GM12874 (cell line): Measurements from ENCODE around the gene SDSL.

Experiments used
- TF ChIP-seq, protein P1 (sequence below): IDR thresholded peaks from 2 replicates; pipeline ENCODE4 v1.5.1; 2011; ENCODE audit warnings: low read depth, mild to moderate bottlenecking, control low read depth, low read length, moderate library complexity; ENCODE audit not compliant: insufficient read depth

SDSL gene

DNA sequence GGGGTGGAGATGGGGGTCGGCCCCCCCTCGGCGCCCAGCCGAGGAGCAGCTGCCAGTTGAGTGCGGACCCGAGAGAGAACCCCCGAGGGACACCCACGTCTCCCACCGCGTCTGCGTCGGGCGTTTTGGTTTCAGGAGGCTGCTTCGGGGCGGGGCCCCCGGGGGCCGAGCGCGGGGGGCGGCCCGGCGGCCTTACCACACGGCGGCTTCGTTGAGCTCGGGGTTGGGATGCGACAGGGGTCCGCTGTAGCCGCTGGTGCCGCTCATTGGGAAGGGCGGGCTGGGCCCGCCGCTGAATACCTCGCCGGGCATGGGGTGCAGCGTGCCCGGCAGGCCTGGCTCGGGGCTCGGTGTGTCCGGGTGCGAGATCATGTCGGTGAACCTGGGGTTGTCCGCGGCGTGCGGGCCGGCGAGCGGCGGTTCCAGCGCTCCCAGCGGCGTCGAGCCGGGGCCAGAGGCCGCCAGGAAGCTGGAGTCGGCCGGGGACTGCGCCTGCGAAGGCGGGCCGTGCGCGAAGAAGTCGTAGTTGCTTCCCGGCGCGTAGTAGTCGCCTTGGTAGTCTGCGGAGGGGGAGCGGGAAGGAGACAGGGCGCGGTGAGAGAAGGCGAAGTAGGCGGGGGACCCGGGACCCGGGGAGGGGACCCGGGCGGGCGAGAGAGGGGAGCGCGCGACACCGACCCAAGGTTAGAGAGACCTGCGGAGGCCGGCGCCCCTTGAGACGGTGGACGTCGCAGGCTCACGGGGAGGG lies 41.0 kb downstream of the SDSL start:
- TF ChIP-seq, protein P1, sequence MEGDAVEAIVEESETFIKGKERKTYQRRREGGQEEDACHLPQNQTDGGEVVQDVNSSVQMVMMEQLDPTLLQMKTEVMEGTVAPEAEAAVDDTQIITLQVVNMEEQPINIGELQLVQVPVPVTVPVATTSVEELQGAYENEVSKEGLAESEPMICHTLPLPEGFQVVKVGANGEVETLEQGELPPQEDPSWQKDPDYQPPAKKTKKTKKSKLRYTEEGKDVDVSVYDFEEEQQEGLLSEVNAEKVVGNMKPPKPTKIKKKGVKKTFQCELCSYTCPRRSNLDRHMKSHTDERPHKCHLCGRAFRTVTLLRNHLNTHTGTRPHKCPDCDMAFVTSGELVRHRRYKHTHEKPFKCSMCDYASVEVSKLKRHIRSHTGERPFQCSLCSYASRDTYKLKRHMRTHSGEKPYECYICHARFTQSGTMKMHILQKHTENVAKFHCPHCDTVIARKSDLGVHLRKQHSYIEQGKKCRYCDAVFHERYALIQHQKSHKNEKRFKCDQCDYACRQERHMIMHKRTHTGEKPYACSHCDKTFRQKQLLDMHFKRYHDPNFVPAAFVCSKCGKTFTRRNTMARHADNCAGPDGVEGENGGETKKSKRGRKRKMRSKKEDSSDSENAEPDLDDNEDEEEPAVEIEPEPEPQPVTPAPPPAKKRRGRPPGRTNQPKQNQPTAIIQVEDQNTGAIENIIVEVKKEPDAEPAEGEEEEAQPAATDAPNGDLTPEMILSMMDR: no peak

DNA sequence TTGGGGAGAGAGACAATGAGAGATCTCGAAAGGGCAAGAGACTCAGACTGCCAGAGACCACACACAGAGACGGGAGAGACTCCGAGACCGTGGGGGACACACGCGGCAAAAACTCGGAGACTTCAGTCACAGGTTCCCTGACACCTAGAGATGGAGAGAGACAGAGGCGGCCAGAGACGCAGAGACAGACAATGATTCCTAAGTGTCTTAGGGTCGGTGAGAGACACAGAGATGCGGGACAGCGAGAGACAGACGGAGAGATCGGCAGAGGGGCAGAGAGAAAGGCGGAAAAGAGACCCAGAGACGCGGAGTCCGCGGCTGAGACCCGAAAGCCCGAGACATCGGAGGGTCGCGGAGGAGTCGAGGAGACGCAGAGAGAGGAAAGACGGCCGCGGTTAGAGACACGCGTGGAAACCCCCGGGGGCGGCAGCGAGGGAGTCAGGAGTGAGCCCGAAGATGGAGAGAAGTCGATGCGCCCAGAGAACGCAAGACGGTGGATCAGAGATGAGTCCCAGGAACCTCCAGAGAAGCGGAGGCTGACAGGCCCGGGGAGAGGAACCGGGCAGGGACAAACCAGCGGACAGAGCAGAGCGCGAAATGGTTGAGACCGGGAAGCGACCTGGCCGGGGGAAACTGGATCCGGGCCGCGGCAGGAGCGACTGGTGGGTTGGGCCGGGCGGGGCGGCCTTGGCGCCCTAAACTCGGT lies 41.7 kb downstream of the SDSL start:
- TF ChIP-seq, protein P1: no peak

DNA sequence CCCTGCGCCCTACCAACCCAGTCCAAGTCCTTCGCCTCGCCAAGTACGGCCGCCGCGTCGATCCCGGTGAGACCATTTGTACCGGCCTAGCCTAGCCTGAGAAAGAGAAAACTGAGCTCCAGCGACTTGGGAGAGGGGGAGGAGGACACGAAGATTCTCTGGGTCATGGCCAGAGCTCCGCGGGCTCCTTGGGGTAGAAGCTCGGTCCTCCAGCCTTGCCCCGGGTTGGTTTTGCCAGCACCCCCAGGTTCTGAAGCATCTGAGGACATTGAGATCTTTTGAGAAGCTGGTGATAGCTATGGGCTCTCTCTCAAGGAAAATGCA lies 42.2 kb downstream of the SDSL start:
- TF ChIP-seq, protein P1: no peak

DNA sequence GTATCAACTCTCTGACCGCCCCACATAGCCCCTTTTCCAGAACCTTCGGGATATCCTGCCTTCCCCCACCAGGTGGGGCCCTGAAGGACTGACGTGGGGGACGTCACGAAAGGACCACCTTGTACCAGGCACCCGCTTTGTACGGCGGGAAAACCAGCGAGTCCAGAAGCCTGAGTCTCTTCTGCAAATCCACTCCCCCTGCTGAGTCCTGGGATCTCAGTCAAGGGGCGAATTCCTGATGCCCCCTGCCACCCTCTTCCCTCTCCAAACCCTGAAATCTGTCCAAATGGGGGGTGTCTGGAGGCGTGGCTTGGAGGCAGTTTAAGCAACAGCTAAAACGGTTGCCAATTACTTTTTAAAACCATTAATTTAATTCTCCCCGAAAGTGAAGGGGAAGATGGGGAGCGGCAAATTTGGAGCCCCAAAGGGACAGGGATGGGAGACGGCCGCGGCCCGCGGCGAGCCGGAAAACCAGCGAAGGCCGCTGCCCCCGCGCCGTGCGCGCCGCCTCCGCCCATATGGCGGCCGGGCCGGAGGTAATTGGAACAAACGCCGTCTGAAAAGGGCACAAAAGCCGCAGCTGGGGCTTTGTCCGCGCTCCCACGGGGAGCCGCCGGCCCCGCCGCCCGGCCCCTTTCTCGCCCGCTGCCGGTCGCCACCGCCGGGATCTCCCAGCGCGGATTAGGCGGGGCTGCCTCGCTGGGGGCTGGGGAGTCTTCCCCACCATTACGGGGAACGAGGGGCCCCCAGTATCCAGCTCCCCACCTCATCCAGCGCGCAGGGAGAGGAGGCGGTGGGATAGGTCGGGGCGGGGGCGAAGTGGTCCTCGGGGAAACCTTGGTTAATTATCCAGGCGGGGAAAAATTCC lies 42.9 kb downstream of the SDSL start:
- TF ChIP-seq, protein P1: no peak

DNA sequence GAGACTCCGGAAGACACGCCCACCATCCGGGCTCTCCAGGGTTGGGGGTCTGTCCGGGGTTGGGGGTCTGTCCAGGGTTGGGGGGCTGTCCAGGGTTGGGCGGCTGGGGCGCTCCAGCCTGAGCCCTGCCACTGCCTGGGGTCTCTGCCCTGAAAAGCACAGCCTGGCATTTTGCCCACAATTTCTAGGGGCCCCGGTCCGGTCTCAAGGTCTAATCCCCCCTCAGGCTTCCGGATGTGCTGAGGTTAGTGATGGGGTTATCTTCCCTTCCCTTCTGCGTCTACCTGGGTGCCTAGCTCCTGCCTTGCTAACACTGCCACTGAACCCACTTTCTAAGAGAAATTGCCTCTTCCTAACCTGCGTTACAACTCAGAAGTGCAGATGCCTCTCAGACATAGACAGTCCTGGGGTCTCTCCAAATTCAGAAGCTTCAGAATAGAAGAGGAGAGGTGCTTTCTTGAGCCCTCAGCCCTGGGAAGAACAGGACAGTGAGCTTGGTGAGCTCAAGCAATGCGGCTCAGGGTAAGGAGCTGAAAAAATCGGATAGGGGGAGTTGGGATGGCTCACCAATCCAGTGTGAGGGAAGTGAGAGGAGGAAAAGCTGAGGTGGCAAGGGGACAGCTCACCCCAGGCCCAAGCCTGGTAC lies 43.8 kb downstream of the SDSL start:
- TF ChIP-seq, protein P1: no peak

DNA sequence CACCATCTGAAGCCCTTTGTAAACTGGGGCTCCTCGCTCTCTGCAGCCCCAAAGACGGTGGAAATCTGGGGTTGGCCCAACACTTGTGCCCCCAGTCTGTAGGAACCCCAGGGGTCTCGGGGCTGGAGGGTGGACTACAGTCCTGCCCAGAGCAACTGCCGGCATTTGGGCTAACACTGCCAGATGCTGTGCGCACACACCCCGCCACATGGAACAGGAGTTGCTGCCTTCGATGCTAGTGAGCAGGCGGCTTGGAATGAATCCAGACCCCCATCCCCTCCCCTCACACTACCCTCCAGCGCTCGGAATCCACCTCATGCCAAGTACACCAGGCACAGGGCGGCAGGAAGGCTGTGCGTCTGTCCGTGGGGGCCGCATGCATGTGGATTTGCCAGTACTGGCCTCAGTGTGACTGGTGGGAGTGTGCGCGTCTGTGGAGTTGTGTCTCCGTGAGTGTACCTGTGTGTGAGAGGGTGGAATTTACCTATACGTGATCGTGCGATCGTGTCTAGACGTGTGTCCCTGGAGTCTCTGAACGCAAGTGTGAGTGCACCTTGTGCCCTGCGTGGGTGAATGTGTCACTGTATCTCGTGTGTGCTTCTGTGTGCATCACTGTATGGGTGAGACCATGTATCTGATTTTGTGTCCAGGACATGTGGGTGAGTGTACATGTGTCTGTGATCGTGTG lies 44.4 kb downstream of the SDSL start:
- TF ChIP-seq, protein P1: no peak
